Retina (tissue), 1 donor: ENCODE measurements around the gene NMNAT3.
A peak's percentile ranks its signal among the peaks of the same experiment; 100 is the strongest.

ENCODE experiments used
- DNase-seq: peaks from one replicate; pipeline ENCODE4 v3.0.0-alpha.2; 2016

Gene NMNAT3

GRCh38 chr3:139674571-139675260 is 3.1 kb downstream of the NMNAT3 start:
- DNase-seq, result no peak

- DNase-seq, result no peak
Measured at GRCh38 chr3:139672884-139673283, 4.9 kb downstream of the NMNAT3 start.

GRCh38 chr3:139671863-139672646 is 5.7 kb downstream of the NMNAT3 start:
- DNase-seq, result no peak

GRCh38 chr3:139671107-139671506 is 6.7 kb downstream of the NMNAT3 start:
- no peak for DNase-seq

GRCh38 chr3:139670196-139670595 is 7.6 kb downstream of the NMNAT3 start:
- no peak for DNase-seq

GRCh38 chr3:139668332-139668731 is 9.4 kb downstream of the NMNAT3 start:
- no peak for DNase-seq

GRCh38 chr3:139664958-139665357 is 12.8 kb downstream of the NMNAT3 start:
- no peak for DNase-seq

- no peak for DNase-seq
Measured at GRCh38 chr3:139660269-139660668, 17.5 kb downstream of the NMNAT3 start.

- no peak for DNase-seq
Measured at GRCh38 chr3:139659511-139659910, 18.3 kb downstream of the NMNAT3 start.

GRCh38 chr3:139657936-139658335 is 19.8 kb downstream of the NMNAT3 start:
- DNase-seq, result no peak

GRCh38 chr3:139657434-139657833 is 20.3 kb downstream of the NMNAT3 start:
- no peak for DNase-seq

- peak; percentile 52 for DNase-seq
Measured at GRCh38 chr3:139655909-139656595, 21.7 kb downstream of the NMNAT3 start.

GRCh38 chr3:139654637-139655365 is 23.0 kb downstream of the NMNAT3 start:
- no peak for DNase-seq

- DNase-seq, result no peak
Measured at GRCh38 chr3:139653582-139653981, 24.2 kb downstream of the NMNAT3 start.

GRCh38 chr3:139652561-139652960 is 25.2 kb downstream of the NMNAT3 start:
- no peak for DNase-seq

- no peak for DNase-seq
Measured at GRCh38 chr3:139647866-139648435, 29.8 kb downstream of the NMNAT3 start.

GRCh38 chr3:139646512-139646911 is 31.3 kb downstream of the NMNAT3 start:
- DNase-seq, result no peak

- no peak for DNase-seq
Measured at GRCh38 chr3:139642996-139643395, 34.8 kb downstream of the NMNAT3 start.

GRCh38 chr3:139640456-139640855 is 37.3 kb downstream of the NMNAT3 start:
- no peak for DNase-seq

- no peak for DNase-seq
Measured at GRCh38 chr3:139639662-139640061, 38.1 kb downstream of the NMNAT3 start.

GRCh38 chr3:139638518-139638917 is 39.3 kb downstream of the NMNAT3 start:
- DNase-seq, result no peak

GRCh38 chr3:139636511-139636910 is 41.3 kb downstream of the NMNAT3 start:
- no peak for DNase-seq
